Body of pancreas (tissue), 4 donors: ENCODE measurements around the gene FXR2. TPM values are rescaled to one million over a fixed set of nuclear protein-coding genes. Genes with fewer than 3 reads are reported as not detected.

ENCODE experiments used
- ATAC-seq: fragments of 150-250 bp; one replicate; pipeline ENCODE4 v1.9.1; 2016
- DNase-seq, 4 donors: peaks; one replicate each; pipeline ENCODE4 v3.0.0-alpha.2; 2019
- H3K27ac ChIP-seq, 4 donors: fragments of 200-600 bp; sonication (generic); 1 replicate in 3 of 4; 2 replicates in 1 of 4; pipeline versions ENCODE4 v1.5.1 to v1.6.1; 2016 to 2019; ENCODE audit warnings: mild to moderate bottlenecking in 1 of 4, mixed read lengths in 1 of 4, moderate library complexity in 1 of 4
- H3K27me3 ChIP-seq, 2 donors: fragments of 200-600 bp; sonication (generic); one replicate each; pipeline ENCODE4 v1.6.0; 2016; ENCODE audit warnings: mild to moderate bottlenecking in 1 of 2
- H3K36me3 ChIP-seq, 2 donors: fragments of 200-600 bp; sonication (generic); replicated peaks in 1 of 2; 2 replicates each; pipeline ENCODE4 v1.5.1; 2016; ENCODE audit warnings: low read depth in 2 of 2; ENCODE audit not compliant: insufficient read depth in 1 of 2
- H3K4me1 ChIP-seq: fragments of 200-600 bp; sonication (generic); one replicate; pipeline ENCODE4 v1.6.0; 2016
- H3K4me3 ChIP-seq, 2 donors: fragments of 200-600 bp; sonication (generic); 1 replicate in 1 of 2; 2 replicates in 1 of 2; pipeline ENCODE4 v1.5.1; 2016 to 2019
- H3K9me3 ChIP-seq, 3 donors: fragments of 200-600 bp; sonication (generic); 1 replicate in 2 of 3; 2 replicates in 1 of 3; pipeline ENCODE4 v1.5.1; 2016
- CTCF ChIP-seq, 7 experiments: fragments of 450-650 bp in 4 of 7; fragments of 200-600 bp in 3 of 7; sonication (generic) in 3 of 7; IDR thresholded peaks; one replicate each; pipeline ENCODE4 v1.5.1; 2016 to 2019; ENCODE audit warnings: antibody characterized with exemption in 7 of 7
- POLR2A ChIP-seq, 3 donors: fragments of 450-650 bp; IDR thresholded peaks; one replicate each; pipeline ENCODE4 v1.6.1; 2016; ENCODE audit warnings: antibody characterized with exemption in 3 of 3, mild to moderate bottlenecking in 2 of 3
- WGBS, 2 donors: methylation state at CpG; one replicate each; pipeline ENCODE4 v1.1.5; 2017; 5-methylcytosine and 5-hydroxymethylcytosine counted together
- intact Hi-C: fragments of 100-400 bp; cut with DNase I; formaldehyde crosslinking; loops from one replicate; pipeline ENCODE4 v1.15.1; 2023
- total RNA-seq, 2 donors: library from RNA; depleted of rRNA; stranded (reverse); fragments of >200 nt; gene quantifications; one replicate each; pipeline ENCODE4 v1.1.0, GENCODE V29; 2016

Gene FXR2
- total RNA-seq, 2 donors from 2014 or later: 10.2 to 10.9 TPM

- H3K27me3 ChIP-seq: no peaks in the 10 kb centered on the region
- H3K4me1 ChIP-seq: peaks cover 38% of the 10 kb centered on the region
- no peak for TF ChIP-seq CTCF (IDR thresholded peaks at IDR 0.05)
- no peak for TF ChIP-seq POLR2A (IDR thresholded peaks at IDR 0.05)
- H3K36me3 ChIP-seq: peaks cover 37 to 39% of the 10 kb centered on the region in 2 donors
- intact Hi-C loops: no loop called here
- no peak for ATAC-seq
- no peaks in the 10 kb centered on the region for H3K9me3 ChIP-seq
- H3K27ac ChIP-seq: peak overlapping the region; percentile 90 to 99 (median 98)
- DNase-seq: no peak
- peak overlapping the region; percentile 88 to 98 for H3K4me3 ChIP-seq
- WGBS, 2 donors: 18 to 23% methylated on average over 14 to 15 of the region's 15 CpGs
Measured at GRCh38 chr17:7574176-7574953, 40.3 kb downstream of the FXR2 start.

DNA sequence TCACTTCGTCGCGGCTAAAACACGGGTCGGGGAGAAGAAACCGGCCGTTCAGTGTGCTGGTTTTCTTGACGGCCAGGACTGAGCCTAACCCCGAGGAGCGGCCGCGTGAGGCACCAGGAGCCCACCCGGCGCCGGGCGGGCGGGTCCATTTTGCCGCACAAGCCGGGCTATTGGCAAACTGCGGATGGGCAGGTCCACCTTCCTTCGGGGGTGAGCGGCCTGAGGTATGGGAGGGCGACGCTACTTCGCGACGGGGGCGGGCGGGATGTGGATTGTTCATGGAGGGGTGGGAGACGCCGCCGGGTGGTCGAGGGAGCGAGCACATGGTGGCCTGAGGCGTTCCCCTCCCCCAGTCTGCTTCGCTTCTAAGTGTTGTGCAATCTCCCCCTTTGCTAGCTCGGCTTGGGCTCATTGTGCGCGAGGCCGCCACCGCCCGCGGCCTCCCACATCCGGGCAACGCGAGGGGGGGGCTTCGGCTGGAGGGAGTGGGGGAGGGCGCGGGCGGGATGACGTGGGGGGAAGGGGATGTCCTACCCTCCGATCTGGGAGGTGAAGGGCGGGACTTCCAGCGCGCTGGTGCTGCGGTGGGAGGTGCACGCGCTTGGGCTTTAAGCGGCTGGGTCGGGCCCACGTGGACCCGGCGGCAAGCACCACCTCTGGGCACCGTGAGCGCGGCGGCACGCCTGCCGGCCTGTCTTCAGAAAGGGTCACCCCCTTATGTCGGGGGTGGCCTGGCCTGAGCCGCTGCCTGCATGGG, 41.2 kb downstream of the FXR2 start:
- WGBS, 2 donors: 1% methylated on average over 21 to 65 of the region's 71 CpGs
- Histone ChIP-seq H3K4me1 (peaks cover 29% of the 10 kb centered on the region), H3K27ac (peak overlapping the region; percentile 90 to 99 (median 98)), H3K9me3 (no peaks in the 10 kb centered on the region), H3K27me3 (no peaks in the 10 kb centered on the region), H3K4me3 (peak overlapping the region; percentile 88 to 98), H3K36me3 (peaks cover 37 to 41% of the 10 kb centered on the region in 2 donors)
- ATAC-seq: peak; percentile 60
- intact Hi-C loops: no loop called here
- TF ChIP-seq CTCF (IDR thresholded peaks at IDR 0.05): no peak
- DNase-seq: peak; percentile 85 to 92 (median 88)

- Histone ChIP-seq H3K36me3 (peaks cover 31 to 35% of the 10 kb centered on the region in 2 donors), H3K27ac (peak overlapping the region; percentile 90 to 99 (median 98)), H3K4me1 (peaks cover 29% of the 10 kb centered on the region), H3K9me3 (no peaks in the 10 kb centered on the region), H3K27me3 (no peaks in the 10 kb centered on the region), H3K4me3 (peak overlapping the region; percentile 88 to 98)
- TF ChIP-seq POLR2A (IDR thresholded peaks at IDR 0.05) (peak; percentile 98 to 100 (median 100)), CTCF (IDR thresholded peaks at IDR 0.05) (peak in 1 of 7 experiments; percentile 23)
- ATAC-seq (peak; percentile 93), DNase-seq (peak; percentile 100)
- intact Hi-C loops: no loop called here
- 0 to 1% methylated on average over 25 to 72 of the region's 73 CpGs for WGBS, 2 donors
Measured at GRCh38 chr17:7572588-7573323, 41.9 kb downstream of the FXR2 start.

DNA sequence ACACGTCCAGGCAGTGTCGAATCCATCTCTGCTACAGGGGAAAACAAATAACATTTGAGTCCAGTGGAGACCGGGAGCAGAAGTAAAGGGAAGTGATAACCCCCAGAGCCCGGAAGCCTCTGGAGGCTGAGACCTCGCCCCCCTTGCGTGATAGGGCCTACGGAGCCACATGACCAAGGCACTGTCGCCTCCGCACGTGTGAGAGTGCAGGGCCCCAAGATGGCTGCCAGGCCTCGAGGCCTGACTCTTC, 42.4 kb downstream of the FXR2 start:
- DNase-seq (no peak), ATAC-seq (no peak)
- peaks cover 26 to 33% of the 10 kb centered on the region in 2 donors for H3K36me3 ChIP-seq
- 0% methylated on average over 3 to 11 of the region's 11 CpGs for WGBS, 2 donors
- intact Hi-C loops: no loop called here
- H3K4me1 ChIP-seq: peaks cover 29% of the 10 kb centered on the region
- H3K9me3 ChIP-seq: no peaks in the 10 kb centered on the region
- no peak overlapping the region for H3K4me3 ChIP-seq
- H3K27me3 ChIP-seq: no peaks in the 10 kb centered on the region
- H3K27ac ChIP-seq: peak overlapping the region; percentile 72 to 99 (median 98)
- TF ChIP-seq CTCF (IDR thresholded peaks at IDR 0.05): no peak
- no peak for TF ChIP-seq POLR2A (IDR thresholded peaks at IDR 0.05)
